Stimulated activated CD4-positive, alpha-beta T cell treated with anti-CD3 and anti-CD28 coated beads, Interleukin-4, amount 100 ng/mL, for 24 hours (primary cell): ENCODE data around the gene ST6GAL1.
"Not testable (repeated sequence)": the region's sequence is repeated elsewhere in the genome, so short reads cannot be mapped to it uniquely, and the experiment has no call there.

ENCODE experiments used
- DNase-seq: peaks from one replicate; pipeline ENCODE4 v3.0.0-alpha.2; 2020

ST6GAL1 gene

DNA sequence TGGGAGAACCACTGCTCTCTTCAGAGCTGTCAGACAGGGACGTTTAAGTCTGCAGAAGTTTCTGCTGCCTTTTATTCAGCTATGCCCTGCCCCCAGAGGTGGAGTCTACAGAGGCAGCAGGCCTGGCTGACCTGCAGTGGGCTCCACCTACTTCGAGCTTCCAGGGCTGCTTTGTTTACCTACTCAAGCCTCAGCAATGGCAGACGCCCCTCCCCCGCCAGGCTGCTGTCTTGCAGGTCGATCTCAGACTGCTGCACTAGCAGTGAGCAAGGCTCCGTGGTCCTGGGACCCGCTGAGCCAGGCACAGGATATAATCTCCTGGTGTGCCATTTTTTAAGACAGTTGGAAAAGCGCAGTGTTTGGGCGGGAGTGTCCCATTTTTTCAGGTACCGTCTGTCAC is 127.5 kb downstream of the ST6GAL1 start:
- DNase-seq, result not testable (repeated sequence)

DNA sequence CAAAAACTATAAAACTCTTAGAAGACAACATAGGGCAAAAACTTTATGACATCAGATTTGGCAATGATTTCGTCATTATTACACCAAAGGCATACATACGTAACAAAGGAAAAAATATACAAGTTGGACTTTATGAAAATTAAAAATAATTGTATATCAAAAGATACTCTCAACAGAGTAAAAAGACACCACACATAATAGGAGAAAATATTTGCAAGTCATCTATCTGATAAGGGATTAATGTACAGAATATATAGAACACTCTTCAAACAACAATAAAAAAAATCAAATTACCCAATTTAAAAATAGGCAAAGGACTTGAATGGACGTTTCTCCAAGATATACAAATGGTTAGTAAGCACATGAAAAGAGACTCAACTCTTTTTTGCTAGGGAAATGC is 131.4 kb downstream of the ST6GAL1 start:
- no peak for DNase-seq

DNA sequence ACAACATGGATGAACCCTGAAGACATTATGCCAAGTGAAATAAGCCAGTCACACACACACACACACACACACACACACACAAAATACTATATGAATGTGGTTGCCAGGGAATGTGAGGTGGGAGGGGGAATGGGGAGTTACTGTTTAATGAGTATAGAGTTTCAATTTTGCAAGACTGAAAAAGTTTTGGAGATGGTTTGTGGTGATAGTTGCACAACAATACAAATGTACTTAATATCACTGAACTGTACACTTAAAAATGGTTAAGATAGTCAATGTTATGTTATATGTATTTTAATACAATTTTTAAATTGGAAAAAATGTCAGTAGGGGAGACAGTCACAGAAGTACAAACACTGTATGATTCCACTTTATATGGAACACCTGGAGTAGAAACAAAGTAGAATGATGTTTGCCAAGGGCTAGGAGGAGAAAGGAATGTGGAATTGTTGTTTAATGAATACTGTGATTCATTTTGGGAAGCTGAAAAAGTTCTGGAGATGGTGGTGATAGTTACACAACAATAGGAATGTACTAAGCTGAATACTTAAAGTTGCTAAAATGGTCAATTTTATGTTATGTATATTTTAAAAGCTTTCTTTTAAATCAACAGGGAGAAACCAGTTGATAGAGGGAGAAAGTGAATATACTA is 132.3 kb downstream of the ST6GAL1 start:
- DNase-seq, result no peak

DNA sequence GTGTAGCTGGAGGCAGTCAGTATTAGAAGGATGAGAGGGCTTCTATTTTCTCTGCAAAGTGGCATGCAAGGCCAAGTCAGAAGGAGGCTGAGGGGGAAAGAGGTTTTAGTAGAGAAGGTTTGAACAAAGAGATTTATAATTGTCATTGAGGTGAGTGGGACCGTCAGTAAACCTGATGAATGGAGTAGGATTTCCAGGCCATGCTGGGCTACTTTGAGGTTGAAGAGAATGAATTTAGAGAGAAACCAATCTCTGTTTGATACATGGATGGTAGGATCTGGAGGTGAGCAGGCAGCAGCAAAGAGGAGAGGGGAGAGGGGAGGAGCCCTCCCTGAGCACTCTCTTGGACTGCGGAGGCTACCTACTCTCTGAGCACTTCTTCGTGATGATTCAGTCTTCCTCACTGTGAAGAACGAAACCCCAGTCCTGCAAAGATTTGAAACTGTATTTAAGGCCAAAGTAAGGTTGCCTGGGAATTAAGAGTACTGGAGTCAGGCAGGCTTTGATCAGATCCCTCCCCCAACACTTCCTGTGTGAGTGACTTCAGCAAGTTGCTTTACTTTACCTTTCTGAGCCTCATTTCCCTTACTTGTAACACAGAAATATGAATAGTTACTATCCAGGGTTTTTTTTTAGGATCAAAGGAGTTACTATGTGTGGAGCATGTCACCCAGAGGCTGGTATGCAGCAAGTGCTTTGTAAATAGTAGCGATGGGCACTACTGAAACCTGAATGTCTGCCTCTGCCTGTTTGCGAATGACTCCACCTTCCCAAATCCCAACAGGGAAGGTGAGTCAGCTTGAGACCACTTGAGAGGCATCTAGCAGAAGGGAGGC is 133.2 kb downstream of the ST6GAL1 start:
- peak; percentile 21 for DNase-seq

DNA sequence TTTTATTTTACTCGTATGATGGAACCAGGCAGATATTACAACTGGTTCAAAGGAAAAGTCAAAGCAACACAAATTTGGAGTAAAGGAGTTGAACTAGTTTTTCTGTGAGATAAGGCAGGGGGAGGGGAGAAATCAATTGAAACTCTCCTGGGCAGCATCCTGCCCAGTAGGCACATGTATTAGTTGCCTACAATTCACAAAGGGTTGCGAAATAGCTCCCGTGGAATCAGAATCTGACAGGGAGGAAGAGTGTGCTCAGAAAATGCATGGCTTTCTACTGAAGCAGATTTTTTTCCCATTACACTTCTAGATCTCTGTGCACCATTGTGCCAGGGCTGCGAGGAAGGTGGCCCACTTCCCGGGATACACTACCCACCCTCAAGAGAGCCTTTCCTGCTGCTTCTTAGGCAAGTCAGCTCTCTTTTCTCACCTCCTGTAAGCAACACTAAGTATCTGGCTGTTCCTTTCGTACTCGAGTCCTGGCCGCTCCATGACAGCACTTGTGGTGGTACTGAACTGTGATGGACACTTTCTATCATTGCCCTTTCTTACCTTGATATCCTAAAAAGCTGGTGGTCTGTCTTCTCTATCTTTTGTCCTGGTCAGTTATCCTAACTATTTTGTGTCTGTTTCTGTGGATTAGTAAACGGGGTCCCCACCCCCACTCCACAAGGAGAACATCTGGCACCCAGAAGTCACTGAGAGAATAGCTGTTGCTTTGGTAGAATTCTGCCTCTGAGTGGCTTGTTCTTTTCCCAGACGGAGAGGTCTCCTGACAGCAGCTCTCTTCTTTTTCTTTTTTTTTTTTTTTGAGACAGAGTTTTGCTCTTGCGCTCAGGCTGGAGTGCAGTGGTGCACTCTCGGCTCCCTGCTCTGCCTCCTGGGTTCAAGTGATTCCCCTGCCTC is 134.1 kb downstream of the ST6GAL1 start:
- no peak for DNase-seq

DNA sequence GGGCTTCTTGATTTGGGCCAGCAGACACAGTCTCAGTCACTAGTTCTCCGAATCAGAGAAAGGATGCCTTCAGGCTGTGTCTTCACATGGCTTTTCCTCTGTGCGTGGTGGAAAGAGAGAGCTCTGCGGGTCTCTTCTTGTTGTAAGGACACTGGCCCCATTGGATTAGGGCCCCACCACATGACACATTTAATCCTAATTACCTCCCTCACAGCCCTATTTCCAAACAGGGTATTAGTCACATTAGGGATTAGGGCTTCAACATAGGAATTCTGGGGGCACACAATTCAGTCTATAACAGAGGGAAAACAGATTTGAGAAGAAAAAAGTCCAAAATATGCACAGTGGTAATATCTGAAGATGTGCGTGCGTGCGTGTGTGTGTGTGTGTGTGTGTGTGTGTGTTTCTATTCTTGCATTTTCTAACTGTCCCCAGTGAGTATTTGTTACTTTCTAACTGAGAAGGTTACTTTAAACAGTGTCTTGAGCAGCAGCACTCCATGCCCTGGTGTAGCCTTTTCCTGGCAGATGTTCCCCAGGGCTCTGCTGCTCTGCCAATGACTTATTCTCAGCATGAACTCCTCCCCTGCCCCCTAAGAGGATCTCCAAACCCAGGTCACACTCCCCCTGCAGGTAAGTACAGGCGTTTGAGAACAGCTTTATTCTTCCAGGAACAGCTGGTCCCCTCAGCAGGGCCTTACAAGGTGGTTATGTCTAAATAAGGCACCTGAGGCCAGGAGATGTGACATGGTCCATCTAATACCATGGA is 136.1 kb downstream of the ST6GAL1 start:
- peak; percentile 62 for DNase-seq

DNA sequence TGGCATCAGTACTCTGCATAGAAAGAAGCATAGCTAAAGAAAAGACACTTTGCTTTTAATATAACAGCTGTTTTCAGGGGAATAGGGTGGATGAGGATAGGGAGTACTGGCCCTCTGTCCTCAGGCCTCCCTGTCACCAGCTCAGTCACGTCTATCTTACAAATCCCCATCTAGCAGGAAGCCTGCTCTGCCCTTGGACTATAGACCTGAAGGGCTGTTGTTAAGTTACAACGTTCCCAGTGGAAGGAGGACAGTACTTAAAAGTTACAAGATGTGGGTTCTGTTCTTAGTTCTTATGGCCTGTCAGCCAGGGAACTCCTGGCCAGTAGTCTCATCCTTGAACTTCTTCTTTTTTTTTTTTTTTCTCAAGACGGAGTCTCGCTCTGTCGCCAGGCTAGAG is 138.5 kb downstream of the ST6GAL1 start:
- no peak for DNase-seq

DNA sequence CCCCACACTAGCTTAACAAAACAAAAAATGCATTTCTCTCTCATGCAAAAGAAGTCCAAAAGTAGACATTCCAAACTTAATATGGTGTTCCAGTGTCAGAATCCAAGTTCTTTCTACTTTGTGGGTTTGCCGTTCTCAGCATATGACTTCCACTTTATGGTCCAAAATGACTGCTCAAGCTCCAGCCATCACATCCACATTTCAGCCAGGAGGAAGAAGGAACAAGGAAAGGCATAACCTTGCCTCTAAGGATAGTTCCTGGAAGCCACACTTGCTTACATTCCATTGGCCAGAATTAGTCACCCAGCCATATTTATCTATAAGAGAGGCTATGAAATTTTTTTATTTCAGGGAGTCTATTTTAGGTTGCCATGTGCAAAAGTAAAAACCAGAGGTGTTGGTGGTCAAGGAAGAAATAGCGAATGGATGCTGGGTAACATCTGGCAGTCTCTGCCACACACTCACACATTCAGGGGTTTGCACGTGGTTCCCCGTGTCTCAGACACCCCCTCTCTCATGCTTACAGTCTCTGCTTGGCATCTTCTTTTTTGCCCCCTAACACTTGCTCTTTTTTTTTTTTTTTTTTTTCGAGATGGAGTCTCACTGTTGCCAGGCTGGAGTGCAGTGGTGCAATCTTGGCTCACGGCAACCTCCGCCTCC is 139.7 kb downstream of the ST6GAL1 start:
- DNase-seq, result no peak

DNA sequence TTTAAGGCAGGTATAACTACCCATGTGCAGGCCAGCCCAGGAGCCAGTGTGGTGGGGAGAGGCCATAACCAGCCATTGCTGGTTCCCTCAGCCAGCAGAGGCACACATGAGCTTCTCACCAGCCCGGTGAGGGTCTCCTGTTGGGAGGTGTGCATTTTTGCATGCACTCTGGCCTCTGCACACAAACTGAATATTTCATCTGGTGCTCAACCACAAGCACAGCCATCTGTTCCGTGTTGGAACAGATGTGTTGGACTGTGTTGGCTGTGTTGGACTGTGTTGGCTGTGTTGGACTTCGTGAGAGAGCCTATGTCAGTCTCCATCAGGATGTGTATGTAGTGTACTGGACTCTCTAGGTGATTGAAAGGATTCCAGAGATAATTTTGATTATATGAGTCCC is 141.8 kb downstream of the ST6GAL1 start:
- DNase-seq, result no peak

DNA sequence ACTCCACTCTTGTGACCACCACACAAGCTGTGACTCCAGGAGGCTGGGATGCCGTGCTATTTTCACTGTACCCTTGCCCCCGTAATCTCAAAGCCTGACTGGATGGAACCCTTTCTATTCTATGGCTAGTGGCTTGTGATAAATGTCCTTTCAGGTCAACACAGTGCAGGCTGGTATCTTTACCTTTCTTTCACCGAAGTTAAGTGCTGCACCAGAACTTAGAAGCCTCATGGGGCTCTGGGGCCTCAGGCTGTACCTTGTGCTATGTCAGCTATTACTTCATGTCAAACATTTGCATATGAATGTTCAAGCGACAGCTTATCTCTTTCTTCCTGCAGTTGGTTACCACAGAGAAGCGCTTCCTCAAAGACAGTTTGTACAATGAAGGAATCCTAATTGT is 142.2 kb downstream of the ST6GAL1 start:
- no peak for DNase-seq

DNA sequence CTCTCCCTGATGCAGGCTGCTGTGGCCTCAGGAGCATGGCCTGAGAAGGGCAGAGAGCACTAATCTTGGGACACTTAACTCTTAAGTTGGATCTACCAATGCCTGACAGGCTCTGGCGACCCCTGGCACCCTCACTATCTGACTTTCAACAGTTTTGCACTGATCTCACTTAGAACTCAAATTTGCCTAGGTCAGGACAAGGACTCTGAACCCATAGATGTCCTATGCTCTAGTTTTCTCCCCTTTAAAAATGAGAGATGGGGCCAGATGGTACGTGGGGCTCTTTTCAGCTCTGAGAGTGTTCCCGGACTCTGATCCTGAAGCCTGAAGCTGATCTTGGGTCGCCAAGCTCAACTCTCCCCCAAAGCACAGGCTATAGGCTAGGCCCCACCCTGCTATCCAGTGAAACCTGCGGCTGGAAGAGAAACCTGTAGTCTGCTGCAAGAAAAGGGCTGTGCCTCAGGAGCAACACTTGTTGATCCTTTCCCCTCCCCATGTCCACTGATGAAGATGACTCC is 143.3 kb downstream of the ST6GAL1 start:
- no peak for DNase-seq

DNA sequence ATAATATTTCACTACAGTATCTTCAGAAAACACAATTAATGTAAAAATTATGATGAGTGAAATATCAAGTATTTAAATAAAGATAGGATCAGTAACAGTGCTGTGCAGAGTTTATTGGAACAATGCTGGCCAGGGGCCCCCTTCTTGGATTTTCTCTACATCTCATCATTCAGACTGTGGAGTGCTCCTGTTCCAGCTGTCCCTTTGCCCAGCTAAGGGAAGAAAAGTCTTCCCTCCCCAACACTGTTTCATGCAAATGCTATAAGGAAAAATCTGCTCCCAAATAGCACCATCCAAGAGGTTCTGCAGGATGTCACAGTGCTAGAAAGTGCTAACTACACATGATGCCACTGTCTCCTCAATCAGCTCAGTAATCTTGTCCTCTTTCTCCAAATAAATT is 144.5 kb downstream of the ST6GAL1 start:
- no peak for DNase-seq

DNA sequence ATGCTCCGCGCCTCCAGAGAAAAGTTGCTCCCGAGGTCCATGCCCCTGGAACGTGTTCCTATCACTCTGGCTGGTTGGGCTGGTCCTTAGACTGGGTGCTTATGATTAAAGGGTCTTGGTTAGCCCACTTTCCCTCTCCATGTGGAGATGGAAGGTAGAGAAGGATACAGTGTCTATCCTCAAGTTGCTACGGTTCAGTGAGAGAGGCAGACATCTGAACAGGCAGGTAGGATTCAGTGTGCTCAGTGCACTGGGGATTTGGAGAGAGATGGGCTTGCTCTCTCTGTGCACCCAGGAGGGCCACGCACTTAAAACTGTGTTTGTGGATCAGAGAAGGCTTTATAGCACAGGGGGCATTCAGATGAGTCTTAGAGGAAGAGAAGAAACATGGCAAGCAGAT is 146.0 kb downstream of the ST6GAL1 start:
- no peak for DNase-seq

DNA sequence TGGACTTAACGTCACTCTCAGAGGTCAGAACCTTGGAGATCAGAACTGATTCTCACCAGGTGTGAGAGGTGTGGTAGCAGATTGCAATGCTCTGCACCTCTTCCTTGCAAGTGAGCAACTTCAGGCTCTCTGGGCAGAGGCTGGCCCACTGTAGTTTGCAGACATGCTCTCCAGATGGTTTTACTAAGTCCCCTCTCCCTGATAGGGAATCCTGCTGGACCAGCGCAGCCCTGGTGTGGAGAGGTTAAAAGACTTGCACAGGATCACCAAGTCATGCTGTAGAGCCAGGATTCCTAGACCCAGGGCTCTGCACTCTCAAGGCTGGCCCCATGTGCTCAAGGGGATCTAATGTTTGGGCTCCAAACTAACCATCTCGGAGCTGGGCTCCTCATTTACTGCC is 146.8 kb downstream of the ST6GAL1 start:
- no peak for DNase-seq

DNA sequence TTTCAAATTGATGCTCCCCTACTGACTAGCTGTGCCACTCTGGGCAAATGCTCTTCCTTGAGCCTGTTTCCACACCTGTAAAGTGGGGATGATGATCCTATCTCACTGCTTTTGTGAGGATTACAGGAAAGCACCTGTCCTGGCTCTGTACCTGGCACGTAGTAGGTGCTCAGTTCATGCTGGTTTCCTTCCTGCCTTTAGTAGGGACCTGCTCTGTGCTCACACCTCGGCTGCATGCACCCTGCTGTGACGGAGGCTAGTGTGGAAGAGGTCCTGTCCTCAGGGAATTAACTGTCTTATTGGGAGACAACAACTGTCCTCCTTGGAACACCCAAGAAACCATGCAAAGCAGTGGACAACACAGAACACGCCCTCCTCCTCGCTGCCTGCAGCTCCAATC is 147.2 kb downstream of the ST6GAL1 start:
- DNase-seq, result no peak

DNA sequence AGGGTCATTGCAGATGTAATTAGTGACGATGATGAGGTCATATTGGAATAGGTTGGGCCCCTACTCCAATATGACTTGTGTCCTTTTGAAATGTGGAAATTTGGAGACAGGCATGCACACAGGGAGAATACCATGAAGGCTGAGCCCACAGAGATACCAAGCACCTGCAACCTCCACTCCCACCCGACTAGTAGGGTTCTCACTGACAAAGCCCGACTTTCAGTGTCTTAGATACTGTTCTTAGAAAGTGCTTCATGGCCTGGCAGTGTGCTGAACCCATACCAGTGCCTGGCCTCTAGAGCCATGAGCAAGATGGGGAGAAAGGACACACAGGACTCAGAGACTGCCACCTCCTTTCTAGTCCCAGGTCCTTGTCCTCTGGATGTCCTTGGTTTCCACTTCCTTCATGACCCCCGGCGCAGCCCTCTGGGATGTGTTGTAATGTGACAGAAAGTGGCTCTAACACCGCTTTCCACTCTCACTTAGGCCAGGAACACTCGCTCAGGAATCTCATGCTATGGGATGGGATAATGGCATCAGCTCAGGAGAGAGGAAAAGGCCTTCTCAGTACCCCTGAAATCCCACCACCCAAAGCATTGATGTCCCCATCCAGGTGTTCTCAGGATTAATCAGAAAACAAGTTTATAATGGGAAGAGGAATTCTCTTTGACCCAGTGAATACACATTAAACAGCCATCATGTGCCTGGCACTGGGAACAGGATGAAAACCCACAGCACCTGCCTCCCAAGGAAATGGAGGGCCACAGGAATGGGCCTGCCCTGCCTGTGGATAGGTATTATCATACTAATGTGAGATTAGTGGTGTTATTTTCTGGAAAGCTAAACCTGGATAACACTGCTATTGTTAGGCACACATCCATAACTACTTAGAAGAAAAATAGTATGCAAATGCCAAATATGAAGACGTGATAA is 149.0 kb downstream of the ST6GAL1 start:
- DNase-seq, result no peak

DNA sequence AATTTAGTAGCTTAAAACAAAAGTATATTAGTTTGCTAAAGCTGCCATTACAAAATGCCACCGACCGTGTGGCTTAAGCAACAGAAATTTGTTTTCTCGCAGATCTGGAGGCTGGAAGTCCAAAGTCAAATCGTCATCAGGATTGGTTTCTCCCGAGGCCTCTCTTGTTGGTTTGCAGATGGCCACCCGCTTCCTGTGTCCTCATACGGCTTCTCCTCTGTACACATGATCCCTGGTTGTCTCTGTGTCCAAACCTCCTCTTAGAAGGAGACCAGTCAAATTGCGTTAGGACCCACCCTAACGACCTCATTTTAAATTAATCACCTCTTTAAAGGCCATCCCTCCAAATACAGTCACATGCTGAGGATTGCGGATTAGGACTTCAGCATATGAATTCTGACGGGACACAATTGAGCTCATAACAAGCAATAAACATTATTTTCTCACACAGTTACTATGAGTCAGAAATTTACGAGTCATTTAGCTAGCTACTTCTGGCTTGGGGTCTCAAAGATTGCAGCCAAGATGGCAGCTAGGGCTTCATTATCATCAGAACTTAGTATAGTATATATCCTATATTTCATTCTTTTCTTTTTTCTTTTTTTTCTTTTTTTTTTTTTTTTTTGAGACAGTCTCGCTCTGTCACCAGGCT is 150.6 kb downstream of the ST6GAL1 start:
- no peak for DNase-seq

DNA sequence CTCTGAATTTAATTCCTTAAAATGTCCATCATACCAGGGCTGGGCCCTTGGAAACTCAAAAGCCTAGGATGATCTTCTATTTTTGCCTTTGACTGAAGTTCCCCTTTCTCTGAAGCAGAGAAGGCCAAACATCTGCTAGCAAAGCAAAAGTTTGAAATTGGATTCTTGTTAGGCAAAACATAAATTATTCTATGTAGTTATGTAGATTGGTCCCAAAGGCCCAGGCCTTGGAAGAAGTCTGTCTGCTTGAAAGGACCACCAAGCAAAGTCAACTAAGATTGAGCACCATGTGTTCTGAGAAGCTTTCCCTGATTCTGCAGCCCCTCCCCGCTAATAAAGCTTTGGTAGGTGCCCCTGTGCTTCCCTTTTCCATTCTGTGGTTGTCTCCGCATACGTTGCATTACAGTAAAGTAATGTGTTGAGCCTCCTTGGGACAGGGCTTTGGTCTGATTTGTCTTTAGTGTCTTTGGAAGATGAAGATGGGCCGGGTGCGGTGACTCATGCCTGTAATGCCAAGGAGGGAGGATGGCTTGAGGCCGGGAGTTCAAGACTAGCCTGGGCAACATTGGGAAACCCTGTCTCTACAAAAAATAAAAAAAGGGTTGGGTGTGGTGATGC is 152.5 kb downstream of the ST6GAL1 start:
- no peak for DNase-seq

DNA sequence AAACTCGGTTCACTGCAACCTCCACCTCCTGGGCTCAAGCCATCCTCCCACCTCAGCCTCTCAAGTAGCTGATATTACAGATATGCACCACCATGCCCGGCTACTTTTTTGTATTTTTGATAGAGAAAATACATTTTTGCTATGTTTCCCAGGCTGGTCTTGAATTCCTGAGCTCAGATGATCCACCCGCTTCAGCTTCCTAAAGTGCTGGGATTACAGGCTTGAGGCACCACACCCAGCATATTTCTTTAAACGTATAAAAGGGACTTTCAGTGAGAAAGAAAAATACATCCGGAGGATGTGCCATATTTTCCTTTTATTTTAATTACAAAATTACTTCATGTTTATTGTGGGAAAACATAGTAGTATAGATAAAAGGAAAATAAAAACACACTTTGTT is 153.8 kb downstream of the ST6GAL1 start:
- no peak for DNase-seq

DNA sequence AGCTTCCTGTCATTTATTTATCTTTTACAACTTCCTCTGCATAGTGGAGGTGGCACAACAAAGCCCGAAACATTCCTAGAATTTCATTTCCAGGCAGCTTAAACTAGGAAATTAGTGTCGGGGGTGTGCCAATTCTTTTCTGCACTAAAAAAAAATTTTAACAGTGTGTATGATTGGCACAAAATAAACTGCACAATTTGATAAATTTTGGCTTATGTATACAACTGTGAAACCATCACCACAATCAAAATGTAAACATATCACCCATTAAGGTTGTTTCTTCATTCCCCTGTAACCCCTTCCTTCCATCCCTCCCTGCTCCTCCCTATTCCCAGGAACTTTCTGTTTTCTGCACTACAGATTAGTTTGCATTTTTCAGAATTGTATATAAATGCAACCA is 154.3 kb downstream of the ST6GAL1 start:
- no peak for DNase-seq
